ENCODE results near the gene RYR3. TPM values are rescaled to one million over a fixed set of nuclear protein-coding genes. Genes with fewer than 3 reads are reported as not detected.

The RYR3 gene
- total RNA-seq, 4 donors from 2014 or later = 1.5 to 7.3 (median 1.9) TPM

DNA sequence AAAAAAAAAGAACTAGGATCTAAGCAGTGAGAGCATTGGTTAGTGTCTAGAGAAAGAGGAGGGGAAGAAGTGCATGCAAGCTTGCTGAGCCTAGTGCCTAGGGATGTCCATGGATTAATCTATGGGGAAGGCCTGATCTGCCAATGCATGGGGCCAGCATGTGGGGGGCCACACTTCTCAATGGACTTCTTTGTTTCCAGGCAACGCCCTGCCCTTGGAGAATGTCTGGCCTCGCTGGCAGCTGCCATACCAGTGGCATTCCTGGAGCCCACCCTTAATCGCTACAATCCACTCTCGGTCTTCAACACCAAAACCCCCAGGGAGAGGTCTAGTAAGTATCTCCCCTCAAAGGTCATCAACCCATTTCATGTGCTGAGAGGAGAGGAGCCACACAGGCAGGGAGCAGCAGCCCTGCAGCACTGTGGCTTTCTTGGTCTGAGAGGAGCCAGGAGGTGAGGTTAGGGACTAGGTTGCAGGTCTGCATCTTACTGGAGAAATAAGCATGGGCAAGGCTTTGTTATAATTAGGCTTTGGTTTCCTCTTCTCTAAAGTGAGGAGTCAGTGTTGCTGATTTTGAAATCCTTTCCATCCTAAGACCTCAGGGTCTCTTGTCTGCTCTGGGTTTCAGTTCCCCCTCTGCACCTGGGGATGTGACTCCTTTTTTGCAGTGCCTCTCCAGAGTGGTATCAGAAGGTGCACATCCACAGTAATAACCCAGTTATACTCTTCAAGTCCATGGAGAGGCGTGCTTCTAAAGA is 469.4 kb downstream of the RYR3 start:
- TF ChIP-seq, protein P1, sequence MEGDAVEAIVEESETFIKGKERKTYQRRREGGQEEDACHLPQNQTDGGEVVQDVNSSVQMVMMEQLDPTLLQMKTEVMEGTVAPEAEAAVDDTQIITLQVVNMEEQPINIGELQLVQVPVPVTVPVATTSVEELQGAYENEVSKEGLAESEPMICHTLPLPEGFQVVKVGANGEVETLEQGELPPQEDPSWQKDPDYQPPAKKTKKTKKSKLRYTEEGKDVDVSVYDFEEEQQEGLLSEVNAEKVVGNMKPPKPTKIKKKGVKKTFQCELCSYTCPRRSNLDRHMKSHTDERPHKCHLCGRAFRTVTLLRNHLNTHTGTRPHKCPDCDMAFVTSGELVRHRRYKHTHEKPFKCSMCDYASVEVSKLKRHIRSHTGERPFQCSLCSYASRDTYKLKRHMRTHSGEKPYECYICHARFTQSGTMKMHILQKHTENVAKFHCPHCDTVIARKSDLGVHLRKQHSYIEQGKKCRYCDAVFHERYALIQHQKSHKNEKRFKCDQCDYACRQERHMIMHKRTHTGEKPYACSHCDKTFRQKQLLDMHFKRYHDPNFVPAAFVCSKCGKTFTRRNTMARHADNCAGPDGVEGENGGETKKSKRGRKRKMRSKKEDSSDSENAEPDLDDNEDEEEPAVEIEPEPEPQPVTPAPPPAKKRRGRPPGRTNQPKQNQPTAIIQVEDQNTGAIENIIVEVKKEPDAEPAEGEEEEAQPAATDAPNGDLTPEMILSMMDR (IDR thresholded peaks at IDR 0.05; ENCODE audit: low read depth) = no peak

DNA sequence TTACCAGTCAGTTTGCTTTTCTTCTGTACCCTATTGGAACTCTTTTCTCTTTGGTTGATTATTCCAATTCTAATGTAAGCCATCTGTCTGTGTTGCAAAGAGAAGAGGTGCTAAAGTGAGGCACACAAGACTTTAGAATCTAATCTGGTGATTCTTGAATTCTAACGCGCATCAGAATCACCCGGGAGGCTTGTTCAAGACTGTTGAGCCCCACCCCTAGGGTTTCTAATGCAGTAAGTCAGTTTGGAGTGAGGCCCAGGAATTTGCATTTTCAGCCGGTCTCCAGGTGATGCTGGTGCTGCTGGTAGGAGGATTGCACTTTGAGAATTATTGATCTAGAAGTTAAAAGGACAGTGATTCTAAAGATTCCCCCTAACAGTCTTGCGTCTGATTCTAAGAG is 472.2 kb downstream of the RYR3 start:
- TF ChIP-seq, protein P1 (IDR thresholded peaks at IDR 0.05; ENCODE audit: low read depth) = no peak

DNA sequence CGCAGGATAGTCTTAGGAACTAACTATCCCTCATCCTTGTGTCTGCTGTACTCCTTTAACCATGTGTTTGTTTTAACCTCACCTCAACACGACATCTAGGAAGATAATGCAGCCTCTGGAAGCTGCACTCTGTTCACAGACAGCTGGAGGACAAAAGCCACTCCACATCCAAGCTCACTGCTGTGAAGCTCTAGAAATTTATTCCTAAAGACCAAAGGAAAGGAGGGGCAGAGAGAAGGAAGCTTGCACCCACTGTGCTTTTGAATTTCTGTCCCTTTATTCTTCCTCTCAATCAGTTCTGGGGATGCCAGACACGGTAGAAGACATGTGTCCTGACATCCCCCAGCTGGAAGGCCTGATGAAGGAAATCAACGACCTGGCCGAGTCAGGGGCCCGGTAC is 474.6 kb downstream of the RYR3 start:
- TF ChIP-seq, protein P1 (IDR thresholded peaks at IDR 0.05; ENCODE audit: low read depth) = no peak

DNA sequence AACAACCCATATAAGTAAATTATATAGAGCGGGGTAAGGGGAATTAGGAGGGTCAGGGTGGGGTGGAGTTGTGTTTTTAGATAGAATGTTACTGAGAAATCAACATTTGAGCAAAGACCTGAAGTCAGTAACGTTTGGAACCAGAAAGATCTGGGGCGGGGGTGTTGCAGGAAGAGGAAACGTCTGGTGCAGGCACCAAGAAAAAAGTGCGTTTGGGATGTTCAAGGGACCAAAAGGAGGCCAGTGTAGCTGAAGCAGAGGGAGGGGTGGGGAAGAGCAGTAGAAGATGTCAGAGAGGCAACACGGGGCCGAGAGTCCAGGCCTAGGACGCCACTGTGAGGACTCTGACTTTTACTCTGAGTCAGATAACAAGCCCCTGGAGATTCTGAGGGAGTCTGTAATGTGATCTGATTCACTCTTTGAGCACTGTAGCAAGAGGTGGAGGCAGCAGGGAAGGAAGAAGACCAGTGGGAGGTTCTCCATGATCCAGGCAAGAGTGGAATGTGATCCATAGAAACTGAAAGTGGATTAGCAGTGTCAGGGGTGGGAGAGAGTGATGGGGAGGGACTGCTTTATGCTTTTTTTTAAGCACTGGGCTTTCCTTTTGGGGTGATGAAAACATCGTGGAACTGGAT is 478.3 kb downstream of the RYR3 start:
- TF ChIP-seq, protein P1 (IDR thresholded peaks at IDR 0.05; ENCODE audit: low read depth) = no peak

DNA sequence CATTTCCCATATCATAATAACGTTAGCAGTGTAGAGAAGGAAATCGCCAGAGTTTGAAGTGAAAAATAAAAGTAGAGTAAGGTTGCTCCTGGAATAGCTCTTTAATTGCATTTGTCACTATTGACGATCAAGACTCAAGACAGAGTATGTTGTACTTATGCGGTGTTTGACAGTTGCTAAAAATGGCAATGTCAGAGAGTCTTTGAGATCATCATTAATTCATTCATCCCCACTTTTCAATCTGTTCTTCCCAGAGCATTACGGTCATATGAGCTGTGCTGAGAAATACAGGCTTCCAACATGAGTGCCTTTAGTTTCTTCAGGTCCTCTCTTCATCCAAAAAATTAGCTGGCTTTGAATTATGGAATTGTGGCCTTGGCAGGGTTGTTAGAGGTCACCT is 483.7 kb downstream of the RYR3 start:
- TF ChIP-seq, protein P1 (IDR thresholded peaks at IDR 0.05; ENCODE audit: low read depth) = no peak

DNA sequence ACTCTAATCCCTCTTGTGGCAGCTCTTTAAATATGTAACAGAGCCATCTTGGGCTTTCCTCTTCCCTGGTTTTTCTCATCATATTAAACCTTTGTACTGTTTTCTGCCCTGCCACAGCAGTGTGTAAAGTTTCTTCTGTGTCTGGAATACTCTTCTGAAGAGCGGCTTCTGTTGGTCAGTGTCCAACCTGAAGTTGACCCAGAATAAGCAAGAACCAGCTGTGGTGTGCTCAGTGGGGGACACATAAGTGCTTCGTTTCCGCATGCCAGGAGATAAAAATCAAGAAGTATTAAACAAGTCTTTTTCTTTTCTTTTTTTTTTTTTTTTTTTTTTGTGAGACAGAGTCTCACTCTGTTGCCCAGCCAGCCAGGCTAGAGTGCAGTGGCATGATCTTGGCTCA is 484.3 kb downstream of the RYR3 start:
- TF ChIP-seq, protein P1 (IDR thresholded peaks at IDR 0.05; ENCODE audit: low read depth) = no peak

DNA sequence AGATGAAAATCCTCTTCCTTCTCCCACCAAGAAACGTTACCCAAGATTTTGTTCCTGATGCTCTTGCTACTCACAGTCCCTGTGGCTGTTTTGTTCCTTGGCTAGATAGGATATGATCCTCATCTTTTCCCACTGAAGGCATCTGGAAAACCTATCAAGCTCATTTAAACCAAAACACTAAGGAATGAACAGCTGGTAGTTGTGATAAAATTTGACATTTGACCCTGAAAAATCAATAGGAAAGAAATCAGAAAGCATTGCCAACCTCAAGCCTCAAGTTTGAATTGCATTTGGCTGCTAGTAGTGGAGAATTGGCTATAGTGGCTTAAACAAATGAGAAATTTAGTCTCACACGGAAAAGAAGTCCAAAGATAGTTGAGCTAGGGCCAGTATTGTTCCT is 486.9 kb downstream of the RYR3 start:
- TF ChIP-seq, protein P1 (IDR thresholded peaks at IDR 0.05; ENCODE audit: low read depth) = no peak
